Liver (tissue), 9 donors: ENCODE data around the gene PRPF18. TPM values are rescaled to one million over a fixed set of nuclear protein-coding genes. Genes with fewer than 3 reads are reported as not detected.

ENCODE experiments used
- DNase-seq: peaks from one replicate; pipeline ENCODE4 v3.0.0-alpha.2; 2017; ENCODE audit warnings: low spot score
- H3K27ac ChIP-seq, 2 donors: one replicate each; pipeline ENCODE4 v1.7.0; 2013; ENCODE audit warnings: inconsistent platforms in 2 of 2, low read length in 2 of 2, control low read depth in 1 of 2, low read depth in 1 of 2, mild to moderate bottlenecking in 1 of 2
- H3K27me3 ChIP-seq, 4 donors: one replicate each; pipeline versions ENCODE4 v1.6.1 to v1.7.0; 2013; ENCODE audit warnings: low read length in 3 of 4, inconsistent platforms in 1 of 4, mild to moderate bottlenecking in 1 of 4, moderate library complexity in 1 of 4; ENCODE audit not compliant: control insufficient read depth in 4 of 4, insufficient read depth in 4 of 4
- H3K36me3 ChIP-seq, 4 donors: one replicate each; pipeline versions ENCODE4 v1.6.1 to v1.7.0; 2013; ENCODE audit warnings: low read length in 3 of 4, mild to moderate bottlenecking in 3 of 4, low read depth in 1 of 4, moderate library complexity in 1 of 4; ENCODE audit not compliant: control insufficient read depth in 4 of 4, insufficient read depth in 3 of 4
- H3K4me1 ChIP-seq, 4 donors: one replicate each; pipeline versions ENCODE4 v1.6.1 to v1.7.0; 2013; ENCODE audit warnings: low read length in 3 of 4, mild to moderate bottlenecking in 3 of 4, moderate library complexity in 1 of 4; ENCODE audit not compliant: control insufficient read depth in 4 of 4, insufficient read depth in 4 of 4
- H3K4me3 ChIP-seq, 3 donors: one replicate each; pipeline versions ENCODE4 v1.6.1 to v1.7.0; 2013; ENCODE audit warnings: low read length in 3 of 3, control low read depth in 1 of 3, low read depth in 1 of 3, mild to moderate bottlenecking in 1 of 3
- H3K9ac ChIP-seq, 2 donors: one replicate each; pipeline ENCODE4 v1.7.0; 2013; ENCODE audit warnings: low read length in 2 of 2, mild to moderate bottlenecking in 2 of 2, moderate library complexity in 2 of 2, control low read depth in 1 of 2, low read depth in 1 of 2
- H3K9me3 ChIP-seq, 4 donors: one replicate each; pipeline versions ENCODE4 v1.6.1 to v1.7.0; 2013; ENCODE audit warnings: low read length in 3 of 4; ENCODE audit not compliant: control insufficient read depth in 4 of 4
- CTCF ChIP-seq: fragments of 150-350 bp; IDR thresholded peaks from 2 replicates; pipeline ENCODE4 v1.5.1; 2017; ENCODE audit warnings: improper control_type of control experiment, low read depth, low read length; ENCODE audit not compliant: missing input control
- EGR1 ChIP-seq, 2 donors: IDR thresholded peaks; 2 replicates each; pipeline ENCODE4 v1.6.1; 2016 to 2018; ENCODE audit warnings: antibody characterized with exemption in 2 of 2, low read depth in 2 of 2
- FOXA2 ChIP-seq: IDR thresholded peaks from 2 replicates; pipeline ENCODE4 v1.6.1; 2016; ENCODE audit warnings: antibody characterized with exemption
- GABPA ChIP-seq, 2 donors: IDR thresholded peaks in 1 of 2; conservative IDR thresholded peaks in 1 of 2; 2 replicates each; pipeline ENCODE4 v1.6.1; 2016; ENCODE audit warnings: antibody characterized with exemption in 2 of 2, mild to moderate bottlenecking in 1 of 2, moderate library complexity in 1 of 2
- HNF4A ChIP-seq, 2 donors: conservative IDR thresholded peaks; 2 replicates each; pipeline ENCODE4 v1.6.1; 2016; ENCODE audit warnings: antibody characterized with exemption in 2 of 2, mild to moderate bottlenecking in 2 of 2
- HNF4G ChIP-seq: IDR thresholded peaks from 2 replicates; pipeline ENCODE4 v1.6.1; 2016; ENCODE audit warnings: antibody characterized with exemption
- JUND ChIP-seq, 2 donors: IDR thresholded peaks; 2 replicates each; pipeline ENCODE4 v1.6.1; 2016; ENCODE audit warnings: antibody characterized with exemption in 2 of 2
- NR2F2 ChIP-seq: IDR thresholded peaks from 2 replicates; pipeline ENCODE4 v1.6.1; 2016; ENCODE audit warnings: antibody characterized with exemption
- RAD21 ChIP-seq, 2 donors: IDR thresholded peaks; 2 replicates each; pipeline ENCODE4 v1.6.1; 2016; ENCODE audit warnings: antibody characterized with exemption in 2 of 2, mild to moderate bottlenecking in 2 of 2
- TAF1 ChIP-seq: conservative IDR thresholded peaks from 2 replicates; pipeline ENCODE4 v1.6.1; 2016; ENCODE audit warnings: antibody characterized with exemption, mild to moderate bottlenecking
- YY1 ChIP-seq: IDR thresholded peaks from 2 replicates; pipeline ENCODE4 v1.6.1; 2016; ENCODE audit warnings: antibody characterized with exemption, mild to moderate bottlenecking
- WGBS: extraction: QIAGEN DNeasy Blood & Tissue Kit; methylation state at CpG from one replicate; pipeline ENCODE4 v1.1.7; 2013; 5-methylcytosine and 5-hydroxymethylcytosine counted together
- polyA plus RNA-seq, 2 donors: library from polyadenylated mRNA; stranded (reverse) in 1 of 2; unstranded in 1 of 2; fragments of 200-250 nt in 1 of 2; fragments of >200 nt in 1 of 2; fragmentation: Nextera tagmentation in 1 of 2; extraction: Ambion mirVana in 1 of 2; gene quantifications; one replicate each; pipeline versions ENCODE4 v1.2.1 to v1.2.3, GENCODE V29; 2013 to 2015
- total RNA-seq, 2 donors: library from RNA; depleted of rRNA; stranded (reverse); fragments of >200 nt; gene quantifications; one replicate each; pipeline ENCODE4 v1.2.3, GENCODE V29; 2014
- TF ChIP-seq, protein P1 (sequence below): IDR thresholded peaks from 2 replicates; pipeline ENCODE4 v1.6.1; 2016; ENCODE audit warnings: antibody characterized with exemption, mild to moderate bottlenecking
- TF ChIP-seq, protein P2 (sequence below): IDR thresholded peaks from 2 replicates; pipeline ENCODE4 v1.6.1; 2016; ENCODE audit warnings: antibody characterized with exemption
- TF ChIP-seq, protein P3 (sequence below): IDR thresholded peaks from 2 replicates; pipeline ENCODE4 v1.6.1; 2016; ENCODE audit warnings: antibody characterized with exemption
- TF ChIP-seq, protein P4 (sequence below): IDR thresholded peaks from 2 replicates; pipeline ENCODE4 v1.6.1; 2016; ENCODE audit warnings: antibody characterized with exemption
- donor health status: healthy.
- donor health status: healthy.
- donor health status: healthy.
- donor health status: healthy.
- donor health status: healthy.

PRPF18 gene
- total and polyA plus RNA-seq, 4 donors, result 10.0 to 28.3 (median 14.5) TPM

DNA sequence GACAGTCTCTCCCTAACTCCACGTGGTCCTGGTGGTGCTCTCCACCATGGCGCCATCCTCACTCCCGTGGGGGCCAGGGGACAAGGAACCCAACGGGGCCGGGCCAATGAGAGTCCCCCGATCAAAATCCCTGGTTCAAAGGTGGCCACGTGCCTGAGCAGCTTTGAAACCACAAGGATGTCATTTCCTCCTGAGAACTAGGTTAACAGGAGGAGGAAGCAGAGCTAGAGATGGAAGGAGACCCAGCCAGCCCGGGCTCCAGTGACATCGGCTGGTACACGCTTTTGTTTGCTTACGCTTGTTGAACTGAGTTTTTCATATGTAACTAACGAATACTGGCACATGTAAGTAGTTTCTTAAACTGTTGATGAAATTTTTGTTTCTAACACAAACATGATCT, 61.7 kb downstream of the PRPF18 start:
- 93% methylated on average over 12 of the region's 12 CpGs for WGBS
- H3K27me3 ChIP-seq, result no peaks in the 10 kb centered on the region
- no peaks in the 10 kb centered on the region for H3K4me1 ChIP-seq
- no peak overlapping the region for H3K9ac ChIP-seq
- no peak for DNase-seq
- H3K27ac ChIP-seq, result no peak overlapping the region
- TF ChIP-seq GABPA (IDR thresholded peaks at IDR 0.05 in 1 of 2, conservative IDR thresholded peaks at IDR 0.05 in 1 of 2) (no peak), HNF4G (no peak), EGR1 (IDR thresholded peaks at IDR 0.05; ENCODE audit: low read depth in 2 of 2) (no peak), CTCF (no peak), HNF4A (conservative IDR thresholded peaks at IDR 0.05) (no peak), YY1 (no peak)
- H3K9me3 ChIP-seq, result no peaks in the 10 kb centered on the region
- peaks cover 5 to 71% (median 51%) of the 10 kb centered on the region in 4 donors for H3K36me3 ChIP-seq
- no peak overlapping the region for H3K4me3 ChIP-seq

- TF ChIP-seq FOXA2 (no peak), NR2F2 (no peak), HNF4G (no peak), RAD21 (IDR thresholded peaks at IDR 0.05) (no peak), JUND (IDR thresholded peaks at IDR 0.05) (no peak), EGR1 (IDR thresholded peaks at IDR 0.05; ENCODE audit: low read depth in 2 of 2) (no peak), TAF1 (no peak), GABPA (IDR thresholded peaks at IDR 0.05 in 1 of 2, conservative IDR thresholded peaks at IDR 0.05 in 1 of 2) (no peak), CTCF (no peak)
- TF ChIP-seq, protein P1, sequence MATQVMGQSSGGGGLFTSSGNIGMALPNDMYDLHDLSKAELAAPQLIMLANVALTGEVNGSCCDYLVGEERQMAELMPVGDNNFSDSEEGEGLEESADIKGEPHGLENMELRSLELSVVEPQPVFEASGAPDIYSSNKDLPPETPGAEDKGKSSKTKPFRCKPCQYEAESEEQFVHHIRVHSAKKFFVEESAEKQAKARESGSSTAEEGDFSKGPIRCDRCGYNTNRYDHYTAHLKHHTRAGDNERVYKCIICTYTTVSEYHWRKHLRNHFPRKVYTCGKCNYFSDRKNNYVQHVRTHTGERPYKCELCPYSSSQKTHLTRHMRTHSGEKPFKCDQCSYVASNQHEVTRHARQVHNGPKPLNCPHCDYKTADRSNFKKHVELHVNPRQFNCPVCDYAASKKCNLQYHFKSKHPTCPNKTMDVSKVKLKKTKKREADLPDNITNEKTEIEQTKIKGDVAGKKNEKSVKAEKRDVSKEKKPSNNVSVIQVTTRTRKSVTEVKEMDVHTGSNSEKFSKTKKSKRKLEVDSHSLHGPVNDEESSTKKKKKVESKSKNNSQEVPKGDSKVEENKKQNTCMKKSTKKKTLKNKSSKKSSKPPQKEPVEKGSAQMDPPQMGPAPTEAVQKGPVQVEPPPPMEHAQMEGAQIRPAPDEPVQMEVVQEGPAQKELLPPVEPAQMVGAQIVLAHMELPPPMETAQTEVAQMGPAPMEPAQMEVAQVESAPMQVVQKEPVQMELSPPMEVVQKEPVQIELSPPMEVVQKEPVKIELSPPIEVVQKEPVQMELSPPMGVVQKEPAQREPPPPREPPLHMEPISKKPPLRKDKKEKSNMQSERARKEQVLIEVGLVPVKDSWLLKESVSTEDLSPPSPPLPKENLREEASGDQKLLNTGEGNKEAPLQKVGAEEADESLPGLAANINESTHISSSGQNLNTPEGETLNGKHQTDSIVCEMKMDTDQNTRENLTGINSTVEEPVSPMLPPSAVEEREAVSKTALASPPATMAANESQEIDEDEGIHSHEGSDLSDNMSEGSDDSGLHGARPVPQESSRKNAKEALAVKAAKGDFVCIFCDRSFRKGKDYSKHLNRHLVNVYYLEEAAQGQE, result no peak
- TF ChIP-seq, protein P2, sequence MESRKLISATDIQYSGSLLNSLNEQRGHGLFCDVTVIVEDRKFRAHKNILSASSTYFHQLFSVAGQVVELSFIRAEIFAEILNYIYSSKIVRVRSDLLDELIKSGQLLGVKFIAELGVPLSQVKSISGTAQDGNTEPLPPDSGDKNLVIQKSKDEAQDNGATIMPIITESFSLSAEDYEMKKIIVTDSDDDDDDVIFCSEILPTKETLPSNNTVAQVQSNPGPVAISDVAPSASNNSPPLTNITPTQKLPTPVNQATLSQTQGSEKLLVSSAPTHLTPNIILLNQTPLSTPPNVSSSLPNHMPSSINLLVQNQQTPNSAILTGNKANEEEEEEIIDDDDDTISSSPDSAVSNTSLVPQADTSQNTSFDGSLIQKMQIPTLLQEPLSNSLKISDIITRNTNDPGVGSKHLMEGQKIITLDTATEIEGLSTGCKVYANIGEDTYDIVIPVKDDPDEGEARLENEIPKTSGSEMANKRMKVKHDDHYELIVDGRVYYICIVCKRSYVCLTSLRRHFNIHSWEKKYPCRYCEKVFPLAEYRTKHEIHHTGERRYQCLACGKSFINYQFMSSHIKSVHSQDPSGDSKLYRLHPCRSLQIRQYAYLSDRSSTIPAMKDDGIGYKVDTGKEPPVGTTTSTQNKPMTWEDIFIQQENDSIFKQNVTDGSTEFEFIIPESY, result no peak
- TF ChIP-seq, protein P3, sequence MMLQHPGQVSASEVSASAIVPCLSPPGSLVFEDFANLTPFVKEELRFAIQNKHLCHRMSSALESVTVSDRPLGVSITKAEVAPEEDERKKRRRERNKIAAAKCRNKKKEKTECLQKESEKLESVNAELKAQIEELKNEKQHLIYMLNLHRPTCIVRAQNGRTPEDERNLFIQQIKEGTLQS, result no peak
- TF ChIP-seq, protein P4, sequence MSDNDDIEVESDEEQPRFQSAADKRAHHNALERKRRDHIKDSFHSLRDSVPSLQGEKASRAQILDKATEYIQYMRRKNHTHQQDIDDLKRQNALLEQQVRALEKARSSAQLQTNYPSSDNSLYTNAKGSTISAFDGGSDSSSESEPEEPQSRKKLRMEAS, result no peak
- Histone ChIP-seq H3K36me3 (peaks cover 8 to 86% (median 64%) of the 10 kb centered on the region in 4 donors), H3K4me3 (no peak overlapping the region), H3K27me3 (no peaks in the 10 kb centered on the region), H3K4me1 (no peaks in the 10 kb centered on the region), H3K9ac (no peak overlapping the region), H3K9me3 (no peaks in the 10 kb centered on the region), H3K27ac (no peak overlapping the region)
- 88% methylated on average over 5 of the region's 5 CpGs for WGBS
- no peak for DNase-seq
Measured at GRCh38 chr10:13649844-13650520, 63.2 kb downstream of the PRPF18 start.
